ENCODE measurements around the gene WDR1. TPM values are rescaled to one million over a fixed set of nuclear protein-coding genes. Genes with fewer than 3 reads are reported as not detected.
A peak's percentile ranks its signal among the peaks of the same experiment; 100 is the strongest.

The WDR1 gene
- total and polyA plus RNA-seq, 11 donors, result 76.1 to 299 (median 185) TPM

- DNase-seq (peak in 1 of 5 donors; percentile 17), ATAC-seq (no peak)
These were observed 1.3 kb downstream of the WDR1 start for GRCh38 chr4:10115271-10115796.

DNA sequence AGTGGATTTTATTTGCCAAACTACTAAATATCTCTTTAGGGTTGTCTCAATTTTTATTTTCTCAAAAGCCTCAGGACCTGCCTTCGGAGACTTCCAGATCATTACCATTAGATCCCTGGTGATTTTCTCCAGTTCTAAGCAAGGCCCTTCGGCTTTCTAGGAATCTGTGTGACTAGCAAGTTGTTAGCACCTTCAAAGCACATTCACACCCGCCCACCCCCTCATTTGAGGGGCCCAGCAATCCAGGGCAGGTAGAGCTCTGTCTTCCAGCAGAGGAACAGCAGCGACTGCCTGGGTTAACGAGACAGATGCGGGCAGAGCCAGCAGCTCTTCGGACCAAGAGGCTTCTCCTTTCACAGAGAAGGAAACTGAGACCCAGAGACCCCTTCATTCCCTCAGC, 2.0 kb downstream of the WDR1 start:
- intact Hi-C loops (cut with DNase I), result loop anchor here in 5 of 10 donors (5.0 to 10.0 kb wide), 4 partner anchors 90 to 422 kb away; partner anchors contain the start of gene SLC2A9 (in 3 of the 5)
- Histone ChIP-seq H3K4me1 (peaks cover 0 to 74% (median 50%) of the 10 kb centered on the region in 12 donors), H3K27me3 (no peaks in the 10 kb centered on the region), H3K4me3 (peak overlapping the region in 9 of 12 donors; percentile 72 to 89 (median 85)), H3K9me3 (no peaks in the 10 kb centered on the region), H3K36me3 (peaks cover 0 to 59% (median 53%) of the 10 kb centered on the region in 9 donors), H3K27ac (peak overlapping the region in 5 of 12 donors; percentile 96 to 99 (median 97))
- TF ChIP-seq POLR2A (IDR thresholded peaks at IDR 0.05) (no peak), CTCF (IDR thresholded peaks at IDR 0.05) (no peak)
- no peak for ATAC-seq
- WGBS, 4 donors, result 63 to 78% (median 73%) methylated on average over 7 of the region's 7 CpGs
- no peak for DNase-seq

More at GRCh38 chr4:10115271-10115796, 1.3 kb downstream of the WDR1 start:
- no peak for TF ChIP-seq CTCF (IDR thresholded peaks at IDR 0.05)
- no peak for TF ChIP-seq POLR2A (IDR thresholded peaks at IDR 0.05)
- Histone ChIP-seq H3K36me3 (peaks cover 0 to 53% (median 48%) of the 10 kb centered on the region in 9 donors), H3K27me3 (no peaks in the 10 kb centered on the region), H3K9me3 (no peaks in the 10 kb centered on the region), H3K4me3 (peak overlapping the region; percentile 63 to 89 (median 78)), H3K4me1 (peaks cover 0 to 67% (median 46%) of the 10 kb centered on the region in 12 donors), H3K27ac (peak overlapping the region; percentile 85 to 99 (median 96))
- 23 to 29% (median 27%) methylated on average over 9 to 15 of the region's 15 CpGs for WGBS, 4 donors
- intact Hi-C loops (cut with DNase I), result loop anchor here in 5 of 10 donors (5.0 to 10.0 kb wide), 4 partner anchors 91 to 423 kb away; partner anchors contain the start of gene SLC2A9 (in 3 of the 5)

DNA sequence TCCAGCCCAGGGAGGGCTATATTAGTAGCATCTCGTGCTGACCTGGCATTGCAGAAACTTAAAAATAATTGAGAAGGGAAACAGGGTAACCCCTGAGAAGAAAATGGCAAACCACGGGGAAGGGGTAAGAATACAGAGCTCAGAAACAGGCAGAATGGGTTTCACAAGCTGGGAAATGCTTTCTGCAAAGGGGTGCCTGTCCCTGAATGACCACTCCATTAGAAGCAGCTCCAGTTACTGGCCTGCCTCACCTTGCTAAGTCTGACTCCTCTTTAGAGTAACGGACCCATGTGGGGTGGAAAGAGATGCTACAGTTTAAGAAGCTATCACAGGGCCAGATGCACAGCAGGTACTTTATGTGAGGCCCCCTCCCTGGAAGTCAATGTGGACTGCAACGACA, 2.5 kb downstream of the WDR1 start:
- no peak for DNase-seq
- WGBS, 4 donors, result 76 to 82% (median 76%) methylated on average over 4 of the region's 4 CpGs
- ATAC-seq, result no peak
- intact Hi-C loops (cut with DNase I), result loop anchor here in 2 of 10 donors (10.0 kb wide), 1 partner anchor 89 kb away; the partner anchor contains the start of gene SLC2A9 (in 2 of the 2)
- no peak for TF ChIP-seq CTCF (IDR thresholded peaks at IDR 0.05)
- no peak for TF ChIP-seq POLR2A (IDR thresholded peaks at IDR 0.05)
- Histone ChIP-seq H3K9me3 (no peaks in the 10 kb centered on the region), H3K36me3 (peaks cover 0 to 63% (median 57%) of the 10 kb centered on the region in 9 donors), H3K4me3 (peak overlapping the region in 2 of 12 donors; percentile 78 to 86), H3K27me3 (no peaks in the 10 kb centered on the region), H3K4me1 (peaks cover 0 to 79% (median 54%) of the 10 kb centered on the region in 12 donors), H3K27ac (no peak overlapping the region)

GRCh38 chr4:10113362-10114047, 3.1 kb downstream of the WDR1 start:
- Histone ChIP-seq H3K27ac (no peak overlapping the region), H3K4me1 (peaks cover 0 to 85% (median 61%) of the 10 kb centered on the region in 12 donors), H3K36me3 (peaks cover 0 to 70% (median 60%) of the 10 kb centered on the region in 9 donors)

More at GRCh38 chr4:10113362-10114047, 3.1 kb downstream of the WDR1 start:
- no peak for DNase-seq
- intact Hi-C loops (cut with DNase I), result loop anchor here in 2 of 10 donors (10.0 kb wide), 1 partner anchor 89 kb away; the partner anchor contains the start of gene SLC2A9 (in 2 of the 2)
- peak overlapping the region in 1 of 12 donors; percentile 78 for H3K4me3 ChIP-seq
- no peaks in the 10 kb centered on the region for H3K27me3 ChIP-seq
- ATAC-seq, result no peak
- TF ChIP-seq POLR2A (IDR thresholded peaks at IDR 0.05), result no peak
- no peak for TF ChIP-seq CTCF (IDR thresholded peaks at IDR 0.05)
- no peaks in the 10 kb centered on the region for H3K9me3 ChIP-seq
- WGBS, 4 donors, result 63 to 70% (median 64%) methylated on average over 12 of the region's 12 CpGs
